Thyroid gland (tissue), 4 donors: ENCODE data around the gene PGGHG. TPM values are rescaled to one million over a fixed set of nuclear protein-coding genes. Genes with fewer than 3 reads are reported as not detected.

Experiments used
- DNase-seq, 2 donors: peaks; one replicate each; pipeline ENCODE4 v3.0.0-alpha.2; 2019
- H3K27ac ChIP-seq, 3 donors: fragments of 200-600 bp; sonication (generic); 1 replicate in 2 of 3; 2 replicates in 1 of 3; pipeline ENCODE4 v1.5.1; 2016 to 2019; ENCODE audit warnings: mild to moderate bottlenecking in 1 of 3, moderate library complexity in 1 of 3
- H3K27me3 ChIP-seq: fragments of 200-600 bp; sonication (generic); one replicate; pipeline ENCODE4 v1.5.1; 2019
- H3K36me3 ChIP-seq, 2 donors: fragments of 200-600 bp; sonication (generic); one replicate each; pipeline ENCODE4 v1.5.1; 2016 to 2019
- H3K4me1 ChIP-seq, 2 donors: fragments of 200-600 bp; sonication (generic); one replicate each; pipeline ENCODE4 v1.5.1; 2017 to 2019
- H3K4me3 ChIP-seq, 3 donors: fragments of 200-600 bp; sonication (generic); replicated peaks in 1 of 3; 1 replicate in 2 of 3; 2 replicates in 1 of 3; pipeline ENCODE4 v1.5.1; 2016; ENCODE audit warnings: mild to moderate bottlenecking in 1 of 3
- H3K9me3 ChIP-seq: fragments of 200-600 bp; sonication (generic); one replicate; pipeline ENCODE4 v1.5.1; 2017
- POLR2A ChIP-seq, 2 donors: fragments of 450-650 bp; IDR thresholded peaks; one replicate each; pipeline ENCODE4 v1.6.1; 2017; ENCODE audit warnings: antibody characterized with exemption in 2 of 2, mild to moderate bottlenecking in 2 of 2, moderate library complexity in 1 of 2
- WGBS, 2 donors: methylation state at CpG; one replicate each; pipeline ENCODE4 v1.1.5; 2017; 5-methylcytosine and 5-hydroxymethylcytosine counted together
- intact Hi-C: fragments of 100-400 bp; cut with DNase I; formaldehyde crosslinking; loops from one replicate; pipeline ENCODE4 v1.15.1; 2023
- total RNA-seq, 4 donors: library from RNA; depleted of rRNA; stranded (reverse); fragments of >200 nt; gene quantifications; one replicate each; pipeline ENCODE4 v1.2.3, GENCODE V29; 2016
- TF ChIP-seq, protein P1 (sequence below), 6 experiments: fragments of 200-600 bp in 3 of 6; fragments of 450-650 bp in 3 of 6; sonication (generic) in 3 of 6; IDR thresholded peaks; one replicate each; pipeline ENCODE4 v1.5.1; 2016 to 2019; ENCODE audit warnings: antibody characterized with exemption in 6 of 6, mild to moderate bottlenecking in 2 of 6, inconsistent platforms in 1 of 6, moderate library complexity in 1 of 6

PGGHG gene
- total RNA-seq, 4 donors from 2014 or later, result 21.8 to 43.3 (median 32.7) TPM

DNA sequence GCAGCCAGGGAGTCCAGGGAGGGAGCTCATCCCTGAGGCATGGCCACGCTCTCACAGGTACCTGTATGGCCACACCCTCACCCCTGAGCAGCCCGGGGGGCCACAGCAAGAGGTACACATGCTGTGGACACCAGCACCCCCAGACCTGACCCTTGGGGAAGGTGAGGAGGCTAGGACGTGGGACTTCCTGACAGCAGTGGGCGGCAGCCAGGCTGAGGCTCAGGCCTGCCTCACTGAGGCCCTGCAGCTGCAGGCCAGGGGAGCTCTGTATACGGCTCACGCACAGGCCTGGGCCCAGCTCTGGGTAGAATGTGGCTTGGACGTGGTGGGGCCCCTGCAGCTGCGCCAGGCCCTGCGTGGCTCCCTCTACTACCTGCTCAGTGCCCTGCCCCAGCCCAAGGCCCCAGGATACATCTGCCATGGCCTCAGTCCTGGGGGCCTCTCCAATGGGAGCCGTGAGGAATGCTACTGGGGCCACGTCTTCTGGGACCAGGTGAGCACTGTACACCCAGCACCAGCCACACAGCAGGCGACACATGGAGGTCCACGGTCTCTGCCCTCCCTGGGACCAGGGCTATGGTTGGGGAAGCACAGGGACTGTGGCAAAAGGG, 1.8 kb downstream of the PGGHG start:
- 80 to 94% methylated on average over 1 to 5 of the region's 13 CpGs for WGBS, 2 donors

DNA sequence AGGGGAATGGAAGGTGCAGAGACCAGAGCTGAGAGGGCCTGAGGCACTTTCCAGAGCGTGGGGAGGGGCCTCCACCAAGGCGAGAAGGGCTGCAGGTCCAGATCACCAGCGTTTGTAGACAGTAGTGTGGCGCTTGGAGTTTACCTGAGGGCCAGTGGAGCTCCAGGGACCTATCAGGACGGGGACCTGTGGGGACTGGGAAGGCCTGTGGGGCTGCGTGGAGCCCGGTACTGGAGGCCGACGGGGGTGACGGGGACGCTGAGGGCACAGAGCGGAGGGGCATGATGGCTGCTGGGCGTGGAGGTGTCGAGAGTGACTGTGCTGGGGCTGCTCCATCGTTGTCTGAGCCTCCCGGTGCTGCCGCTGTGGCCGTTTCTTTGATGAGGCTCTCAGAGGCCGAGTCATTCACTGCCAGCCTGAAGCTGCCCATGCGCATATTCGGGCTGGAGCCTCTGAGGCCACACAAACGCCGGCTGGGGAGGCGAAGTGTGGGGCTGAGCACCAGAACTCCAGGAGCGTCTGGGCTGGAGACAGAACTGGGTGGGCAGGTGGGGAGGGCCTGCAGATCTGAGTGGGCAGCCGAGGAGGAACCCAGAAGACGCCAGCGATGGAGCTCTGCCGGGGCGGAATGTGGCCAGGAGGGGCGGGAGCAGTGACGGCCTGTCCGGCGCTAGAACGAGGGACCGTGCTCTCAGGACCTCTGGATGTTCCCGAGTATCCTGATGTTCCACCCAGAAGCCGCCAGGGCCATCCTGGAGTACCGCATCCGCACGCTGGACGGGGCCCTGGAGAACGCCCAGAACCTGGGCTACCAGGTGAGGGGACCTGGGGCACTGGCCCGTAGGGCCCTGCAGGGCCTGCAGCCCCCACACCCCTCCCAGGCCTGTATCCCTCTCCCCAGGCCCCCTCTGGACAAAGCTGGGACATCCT, 2.6 kb downstream of the PGGHG start:
- DNase-seq, result no peak
- intact Hi-C loops, result no loop called here
- Histone ChIP-seq H3K36me3 (no peaks in the 10 kb centered on the region), H3K9me3 (no peaks in the 10 kb centered on the region), H3K4me1 (peaks cover 13 to 20% of the 10 kb centered on the region in 2 donors), H3K27ac (no peak overlapping the region), H3K27me3 (no peaks in the 10 kb centered on the region), H3K4me3 (no peak overlapping the region)
- TF ChIP-seq, protein P1, sequence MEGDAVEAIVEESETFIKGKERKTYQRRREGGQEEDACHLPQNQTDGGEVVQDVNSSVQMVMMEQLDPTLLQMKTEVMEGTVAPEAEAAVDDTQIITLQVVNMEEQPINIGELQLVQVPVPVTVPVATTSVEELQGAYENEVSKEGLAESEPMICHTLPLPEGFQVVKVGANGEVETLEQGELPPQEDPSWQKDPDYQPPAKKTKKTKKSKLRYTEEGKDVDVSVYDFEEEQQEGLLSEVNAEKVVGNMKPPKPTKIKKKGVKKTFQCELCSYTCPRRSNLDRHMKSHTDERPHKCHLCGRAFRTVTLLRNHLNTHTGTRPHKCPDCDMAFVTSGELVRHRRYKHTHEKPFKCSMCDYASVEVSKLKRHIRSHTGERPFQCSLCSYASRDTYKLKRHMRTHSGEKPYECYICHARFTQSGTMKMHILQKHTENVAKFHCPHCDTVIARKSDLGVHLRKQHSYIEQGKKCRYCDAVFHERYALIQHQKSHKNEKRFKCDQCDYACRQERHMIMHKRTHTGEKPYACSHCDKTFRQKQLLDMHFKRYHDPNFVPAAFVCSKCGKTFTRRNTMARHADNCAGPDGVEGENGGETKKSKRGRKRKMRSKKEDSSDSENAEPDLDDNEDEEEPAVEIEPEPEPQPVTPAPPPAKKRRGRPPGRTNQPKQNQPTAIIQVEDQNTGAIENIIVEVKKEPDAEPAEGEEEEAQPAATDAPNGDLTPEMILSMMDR (IDR thresholded peaks at IDR 0.05), result no peak
- TF ChIP-seq POLR2A (IDR thresholded peaks at IDR 0.05), result no peak
- WGBS, 2 donors, result 91 to 94% methylated on average over 39 of the region's 44 CpGs

More for the DNA sequence above, 1.8 kb downstream of the PGGHG start:
- TF ChIP-seq POLR2A (IDR thresholded peaks at IDR 0.05), result no peak
- TF ChIP-seq, protein P1 (IDR thresholded peaks at IDR 0.05), result no peak
- peak in 1 of 2 donors; percentile 1 for DNase-seq
- peaks cover 13 to 20% of the 10 kb centered on the region in 2 donors for H3K4me1 ChIP-seq
- no peaks in the 10 kb centered on the region for H3K36me3 ChIP-seq
- no peak overlapping the region for H3K27ac ChIP-seq
- H3K27me3 ChIP-seq, result no peaks in the 10 kb centered on the region
- intact Hi-C loops, result no loop called here
- no peaks in the 10 kb centered on the region for H3K9me3 ChIP-seq
- H3K4me3 ChIP-seq, result no peak overlapping the region

- no peak for DNase-seq
- Histone ChIP-seq H3K9me3 (no peaks in the 10 kb centered on the region), H3K27me3 (no peaks in the 10 kb centered on the region), H3K27ac (no peak overlapping the region), H3K4me3 (no peak overlapping the region), H3K36me3 (no peaks in the 10 kb centered on the region), H3K4me1 (peaks cover 13 to 17% of the 10 kb centered on the region in 2 donors)
- TF ChIP-seq, protein P1 (IDR thresholded peaks at IDR 0.05), result no peak
- TF ChIP-seq POLR2A (IDR thresholded peaks at IDR 0.05), result no peak
- intact Hi-C loops, result no loop called here
- WGBS, 2 donors, result 94 to 100% methylated on average over 5 to 15 of the region's 29 CpGs
Measured at GRCh38 chr11:292211-293121, 3.5 kb downstream of the PGGHG start.

- Histone ChIP-seq H3K9me3 (no peaks in the 10 kb centered on the region), H3K36me3 (no peaks in the 10 kb centered on the region), H3K27me3 (no peaks in the 10 kb centered on the region), H3K4me3 (no peak overlapping the region), H3K27ac (no peak overlapping the region), H3K4me1 (peaks cover 6 to 12% of the 10 kb centered on the region in 2 donors)
- intact Hi-C loops, result no loop called here
- no peak for DNase-seq
- 92 to 93% methylated on average over 13 to 18 of the region's 18 CpGs for WGBS, 2 donors
- TF ChIP-seq, protein P1 (IDR thresholded peaks at IDR 0.05), result no peak
- TF ChIP-seq POLR2A (IDR thresholded peaks at IDR 0.05), result no peak
Measured at GRCh38 chr11:293271-293851, 4.4 kb downstream of the PGGHG start.
